OCI-M1 (cell line): ENCODE results near the gene MARCHF11.

ENCODE experiments used
- DNase-seq: peaks from one replicate; lab custom pipeline; 2025; lab: John Stamatoyannopoulos, UW

MARCHF11 gene, protein sequence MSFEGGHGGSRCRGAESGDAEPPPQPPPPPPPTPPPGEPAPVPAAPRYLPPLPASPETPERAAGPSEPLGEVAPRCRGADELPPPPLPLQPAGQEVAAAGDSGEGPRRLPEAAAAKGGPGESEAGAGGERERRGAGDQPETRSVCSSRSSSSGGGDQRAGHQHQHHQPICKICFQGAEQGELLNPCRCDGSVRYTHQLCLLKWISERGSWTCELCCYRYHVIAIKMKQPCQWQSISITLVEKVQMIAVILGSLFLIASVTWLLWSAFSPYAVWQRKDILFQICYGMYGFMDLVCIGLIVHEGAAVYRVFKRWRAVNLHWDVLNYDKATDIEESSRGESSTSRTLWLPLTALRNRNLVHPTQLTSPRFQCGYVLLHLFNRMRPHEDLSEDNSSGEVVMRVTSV

GRCh38 chr5:16179511-16179935, at the start of gene MARCHF11:
TSS of gene MARCHF11 (minus strand) at chr5:16179791. CDS start at chr5:16179575, 216 bp downstream.
- DNase-seq, result no peak

- no peak for DNase-seq
Measured at GRCh38 chr5:16225927-16226326, 46.3 kb upstream of the MARCHF11 start.

DNA sequence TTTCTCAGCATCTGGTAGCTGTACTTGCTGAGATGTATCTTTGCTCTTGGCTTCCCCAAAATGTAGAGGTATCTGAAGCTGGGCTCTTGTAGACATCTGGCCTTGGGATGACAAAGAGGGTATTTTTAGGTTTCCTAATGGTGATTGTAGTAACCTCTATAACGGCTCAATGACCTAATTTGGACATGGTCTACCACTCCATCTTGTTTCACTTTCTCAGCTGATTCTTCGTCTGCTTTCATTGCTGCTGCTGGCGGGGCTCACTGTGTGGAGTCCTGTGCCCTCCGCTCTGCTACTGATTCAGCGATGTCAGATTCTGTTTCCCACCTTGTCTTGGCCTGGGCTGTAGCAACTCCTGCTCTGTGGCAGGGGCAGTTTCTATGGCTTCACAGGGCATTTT, 12.7 kb upstream of the MARCHF11 start:
- peak; percentile 12 for DNase-seq

- DNase-seq, result no peak
Measured at GRCh38 chr5:16180789-16181082, 1.1 kb upstream of the MARCHF11 start.

DNA sequence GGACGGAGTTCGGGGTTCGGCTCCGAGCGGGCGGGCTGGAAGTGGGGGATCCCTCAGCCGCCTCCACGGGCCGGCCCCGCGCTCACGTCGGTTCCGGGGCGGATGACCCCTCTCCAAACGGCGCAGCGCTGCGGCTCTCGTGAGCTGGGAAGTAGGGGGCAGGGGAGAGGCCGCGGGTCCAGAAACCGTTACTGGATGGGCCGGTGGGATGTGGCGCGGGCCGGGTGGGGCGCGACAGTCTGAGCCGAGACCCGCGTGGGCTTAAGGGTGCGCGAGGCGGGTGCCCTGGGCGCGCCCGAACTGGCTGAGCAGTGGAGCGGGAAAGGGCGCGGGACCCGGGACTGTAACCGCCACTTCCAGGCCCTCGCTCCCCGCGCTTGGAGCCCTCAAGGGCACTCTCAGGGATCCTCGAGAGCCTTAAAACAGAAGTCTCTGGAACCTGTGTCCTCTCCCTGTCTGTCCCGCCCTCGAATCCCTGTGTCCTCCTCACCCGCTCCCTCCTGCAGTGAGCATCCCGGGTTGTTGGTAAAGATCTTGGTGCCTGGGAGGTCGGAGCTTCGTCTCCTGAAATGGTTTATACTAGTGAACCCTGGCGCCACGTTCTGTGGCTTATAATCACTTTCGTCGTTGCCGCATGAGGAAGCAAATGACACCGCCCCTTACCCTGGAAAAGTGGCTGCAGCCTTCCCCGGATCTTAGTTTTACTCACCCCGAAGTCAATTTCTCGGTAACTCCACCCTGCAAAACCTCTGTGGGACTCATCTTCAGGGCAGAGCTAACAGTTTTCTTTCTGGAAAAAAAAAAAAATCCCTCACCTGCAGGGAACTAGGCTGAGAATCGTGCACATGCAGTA, 571 bp upstream of the MARCHF11 start:
- DNase-seq, result no peak

DNA sequence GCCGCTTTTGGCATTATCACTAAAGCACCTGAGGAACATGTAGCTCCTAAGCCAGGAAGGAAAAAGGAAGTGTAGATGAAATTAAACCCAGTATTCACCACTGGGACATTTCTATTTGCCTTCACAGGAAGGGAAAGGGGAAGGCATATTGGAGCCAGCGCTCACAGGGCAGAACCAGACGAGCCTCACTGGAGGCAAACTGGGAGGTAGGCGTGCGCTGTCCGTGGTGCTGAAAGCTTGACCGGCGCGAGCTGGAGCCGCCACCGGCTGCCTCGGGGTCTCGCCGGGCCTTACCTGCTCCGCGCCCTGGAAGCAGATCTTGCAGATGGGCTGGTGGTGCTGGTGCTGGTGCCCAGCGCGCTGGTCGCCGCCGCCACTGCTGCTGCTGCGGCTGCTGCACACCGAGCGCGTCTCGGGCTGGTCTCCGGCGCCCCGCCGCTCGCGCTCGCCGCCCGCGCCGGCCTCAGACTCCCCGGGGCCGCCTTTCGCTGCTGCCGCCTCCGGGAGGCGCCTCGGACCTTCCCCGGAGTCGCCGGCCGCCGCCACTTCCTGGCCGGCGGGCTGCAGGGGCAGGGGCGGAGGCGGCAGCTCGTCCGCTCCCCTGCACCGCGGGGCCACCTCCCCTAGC, 732 bp downstream of the MARCHF11 start:
- peak; percentile 15 for DNase-seq

DNA sequence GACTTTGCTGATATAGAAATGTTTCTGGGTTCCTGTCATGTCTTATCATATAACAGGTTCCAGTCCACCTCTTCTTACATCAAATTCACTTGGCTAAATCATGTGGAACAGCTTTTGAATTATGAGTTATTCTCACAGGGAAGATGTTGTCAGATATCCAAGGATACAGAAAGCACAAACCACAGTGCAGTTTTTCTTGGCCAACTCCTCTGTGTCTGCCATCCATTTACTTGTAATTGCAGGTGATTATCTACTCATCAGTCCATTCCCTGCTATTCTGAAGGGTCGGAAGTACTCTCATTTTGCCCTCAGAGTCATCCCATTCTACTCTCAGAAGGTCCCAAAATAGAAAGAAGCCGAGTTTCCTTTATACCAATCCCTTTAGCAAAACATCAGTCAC, 10.0 kb downstream of the MARCHF11 start:
- no peak for DNase-seq

DNA sequence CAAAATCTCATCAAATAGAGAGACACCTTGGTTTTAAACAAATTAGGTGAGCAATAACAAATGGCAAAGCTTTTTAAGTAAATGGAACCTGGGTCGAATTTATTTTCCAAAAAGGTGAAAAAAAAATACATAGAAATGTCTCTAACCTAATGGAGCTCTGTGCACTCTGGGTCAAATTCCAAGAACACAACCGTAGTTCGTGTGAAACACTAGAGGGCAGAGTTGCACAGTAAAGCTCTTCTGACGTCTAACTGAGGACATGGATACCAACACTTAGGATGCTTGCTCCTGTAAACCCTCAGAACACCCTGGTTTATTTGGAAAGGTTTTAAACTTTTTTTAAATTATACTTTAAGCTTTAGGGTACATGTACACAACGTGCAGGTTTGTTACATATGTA, 18.9 kb downstream of the MARCHF11 start:
- DNase-seq, result peak; percentile 79

DNA sequence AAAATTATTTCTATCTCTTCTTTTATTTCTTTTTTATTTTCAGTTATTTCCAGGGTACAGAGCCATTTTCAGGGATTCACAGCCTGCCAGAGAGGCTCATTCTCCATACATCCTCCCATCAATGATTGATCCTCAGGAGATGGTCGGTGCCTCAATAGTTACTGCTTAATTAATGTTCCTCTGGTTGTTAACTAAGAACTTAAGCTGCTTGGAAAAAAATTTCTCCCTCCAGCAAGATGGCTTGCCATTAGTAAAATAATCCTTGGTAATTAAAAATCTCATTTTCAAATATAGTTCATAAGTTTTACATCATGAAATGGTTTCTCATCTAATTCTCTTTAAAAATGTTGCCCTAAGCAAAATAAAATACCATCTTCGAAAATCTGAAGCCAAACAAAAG, 20.0 kb downstream of the MARCHF11 start:
- no peak for DNase-seq

DNA sequence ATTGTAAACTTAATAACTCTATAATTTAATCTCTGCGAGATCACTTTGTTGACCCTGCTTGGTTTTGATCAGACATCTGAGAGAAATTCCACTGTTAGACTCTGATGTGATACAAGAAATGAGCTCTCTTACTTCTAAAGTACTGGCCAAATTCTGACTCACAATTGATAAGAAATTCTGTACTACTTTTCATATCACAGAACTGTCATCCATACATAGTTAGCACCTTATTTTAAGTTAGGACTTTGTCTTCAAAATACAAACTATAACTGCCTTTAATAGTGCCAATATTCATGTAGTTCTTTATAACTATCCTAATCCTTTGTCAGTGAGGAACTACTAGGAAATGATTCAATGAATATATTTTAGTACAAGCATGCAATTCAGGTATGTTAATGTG, 23.4 kb downstream of the MARCHF11 start:
- no peak for DNase-seq

DNA sequence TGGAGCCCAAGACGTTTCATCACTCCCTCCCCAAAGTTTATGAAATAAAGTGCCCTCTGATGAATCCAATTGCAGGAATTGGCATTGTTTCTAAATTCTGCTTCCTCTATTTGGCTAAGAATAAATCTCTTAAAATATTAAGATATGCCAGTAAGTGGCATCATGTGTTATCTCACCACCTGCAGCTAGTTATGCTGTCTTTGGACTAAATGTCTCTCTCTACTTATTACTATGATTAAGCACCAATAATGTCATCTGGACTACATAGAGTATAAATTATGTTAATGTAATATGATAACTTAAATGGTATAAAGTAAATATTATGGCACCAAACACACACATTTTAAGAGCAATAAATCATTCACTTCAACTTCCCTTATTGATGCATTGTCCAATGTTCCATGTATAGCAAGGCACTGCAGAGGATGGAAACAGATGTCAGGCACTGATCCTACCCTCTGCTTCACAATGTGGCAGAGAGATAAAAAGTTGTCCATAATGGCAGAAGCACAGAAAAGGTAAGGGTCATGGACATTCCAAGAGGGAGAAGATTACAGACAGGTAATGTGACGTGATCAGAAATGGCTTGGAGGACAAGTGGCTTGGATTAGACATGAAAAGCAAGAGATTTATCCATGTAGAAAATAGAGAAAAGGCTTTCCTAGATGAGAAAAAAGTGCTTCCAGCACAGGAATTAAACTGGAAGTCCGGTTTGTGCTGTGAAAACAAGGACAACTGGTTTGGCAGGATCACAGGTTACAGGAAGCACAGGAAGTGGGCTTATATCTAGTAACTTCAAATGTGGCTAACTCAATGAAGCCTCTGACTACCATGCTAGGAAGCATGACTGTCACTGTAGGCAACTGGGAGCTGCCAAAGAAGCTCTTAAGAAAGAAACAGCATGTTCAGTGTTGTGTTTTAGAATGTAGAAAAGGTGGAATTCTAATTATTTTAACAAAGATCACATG, 26.7 kb downstream of the MARCHF11 start:
- DNase-seq, result no peak

DNA sequence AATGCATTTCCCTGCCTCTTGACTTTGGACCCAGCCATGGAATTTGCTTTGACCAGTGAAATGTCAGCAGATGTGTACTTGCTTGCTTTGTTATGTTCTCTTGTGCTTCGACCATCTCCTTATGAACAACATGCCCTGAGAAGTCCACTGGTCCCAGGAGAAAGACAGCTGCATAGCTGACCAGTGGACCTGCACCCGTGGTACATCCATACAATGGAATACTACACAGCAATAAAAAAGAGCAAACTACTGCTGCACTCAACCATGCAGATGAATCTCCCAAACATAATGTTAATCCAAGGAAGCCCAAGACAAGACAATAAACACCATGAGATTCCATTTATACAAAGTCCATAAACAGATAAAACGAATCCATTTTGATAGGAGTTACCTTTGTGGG, 30.0 kb downstream of the MARCHF11 start:
- DNase-seq, result no peak

- DNase-seq, result no peak
Measured at GRCh38 chr5:16147179-16147900, 32.3 kb downstream of the MARCHF11 start.

DNA sequence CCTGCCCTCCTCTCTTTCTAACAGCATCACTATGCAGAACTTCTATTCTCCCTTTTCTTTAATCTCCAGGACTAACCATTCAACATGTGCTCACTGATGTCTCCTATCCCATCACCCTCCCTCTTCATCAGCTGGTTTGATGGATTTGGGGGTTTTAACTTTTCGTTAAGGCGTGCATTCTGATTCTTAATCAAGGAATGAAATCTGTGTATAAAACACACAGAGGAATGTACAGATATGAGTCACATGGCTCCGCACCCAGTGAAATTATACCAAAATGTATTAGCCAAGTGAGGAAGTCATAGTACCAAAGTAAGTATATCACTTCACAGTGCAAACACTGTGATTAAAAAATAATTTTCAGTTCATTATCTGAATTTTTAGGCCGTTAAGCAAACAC, 35.2 kb downstream of the MARCHF11 start:
- DNase-seq, result no peak

DNA sequence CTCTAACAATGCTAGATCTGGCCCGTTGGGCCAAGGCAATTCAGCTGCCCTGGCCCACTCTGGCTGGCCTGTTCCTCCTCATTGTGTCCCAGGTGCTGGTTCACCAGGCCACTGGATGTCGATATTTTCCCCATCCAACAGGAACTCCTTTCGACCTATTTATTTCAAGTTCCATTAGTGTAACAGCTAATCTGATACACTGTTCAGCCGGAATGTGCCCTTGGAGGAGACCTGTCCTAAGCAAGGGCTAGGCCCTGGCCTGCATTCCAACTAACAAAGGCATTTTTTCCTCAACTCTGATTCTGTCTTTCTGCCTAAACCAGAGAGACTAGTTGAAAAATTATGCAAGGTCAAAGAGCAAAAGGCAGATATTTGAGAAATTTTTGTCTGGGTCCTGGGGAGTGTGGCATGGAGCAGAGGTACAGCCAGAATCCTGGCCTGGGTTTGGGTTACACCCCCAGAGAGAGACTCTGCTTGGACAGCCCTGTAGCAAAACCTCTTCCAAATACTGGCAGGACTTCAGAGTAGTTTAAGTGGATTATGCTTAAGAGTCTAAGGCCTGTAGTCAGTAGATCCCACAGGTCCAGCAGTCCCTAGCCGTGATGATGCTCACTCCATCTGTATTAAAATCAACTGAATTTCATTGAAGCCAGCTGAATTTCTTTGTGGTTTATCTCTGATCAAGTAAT, 36.1 kb downstream of the MARCHF11 start:
- no peak for DNase-seq

DNA sequence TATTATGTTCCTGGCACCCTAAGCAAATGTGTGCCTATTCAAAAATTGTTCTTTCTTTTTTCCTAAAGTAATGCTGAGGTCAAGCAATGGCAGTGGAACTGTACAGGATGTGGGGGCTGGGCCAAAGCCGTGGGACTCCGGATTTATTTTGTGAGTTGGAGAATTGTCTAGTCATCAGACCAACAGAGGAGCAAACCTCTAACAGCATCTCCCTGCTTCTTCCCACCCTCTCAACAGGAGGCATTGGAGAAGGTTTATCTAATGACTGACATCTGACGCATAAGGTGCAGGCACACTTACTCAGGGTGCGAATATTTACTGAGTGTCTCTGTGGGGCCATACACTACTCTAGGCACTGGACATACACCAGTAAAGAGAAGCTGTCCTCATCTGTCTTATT, 38.6 kb downstream of the MARCHF11 start:
- DNase-seq, result peak; percentile 11

GRCh38 chr5:16140417-16140816, 39.2 kb downstream of the MARCHF11 start:
- DNase-seq, result peak; percentile 5

- DNase-seq, result no peak
Measured at GRCh38 chr5:16137177-16137576, 42.4 kb downstream of the MARCHF11 start.

GRCh38 chr5:16135506-16135905, 44.1 kb downstream of the MARCHF11 start:
- no peak for DNase-seq

GRCh38 chr5:16135003-16135402, 44.6 kb downstream of the MARCHF11 start:
- no peak for DNase-seq
